ENCODE data around the gene TRMU.

DNA sequence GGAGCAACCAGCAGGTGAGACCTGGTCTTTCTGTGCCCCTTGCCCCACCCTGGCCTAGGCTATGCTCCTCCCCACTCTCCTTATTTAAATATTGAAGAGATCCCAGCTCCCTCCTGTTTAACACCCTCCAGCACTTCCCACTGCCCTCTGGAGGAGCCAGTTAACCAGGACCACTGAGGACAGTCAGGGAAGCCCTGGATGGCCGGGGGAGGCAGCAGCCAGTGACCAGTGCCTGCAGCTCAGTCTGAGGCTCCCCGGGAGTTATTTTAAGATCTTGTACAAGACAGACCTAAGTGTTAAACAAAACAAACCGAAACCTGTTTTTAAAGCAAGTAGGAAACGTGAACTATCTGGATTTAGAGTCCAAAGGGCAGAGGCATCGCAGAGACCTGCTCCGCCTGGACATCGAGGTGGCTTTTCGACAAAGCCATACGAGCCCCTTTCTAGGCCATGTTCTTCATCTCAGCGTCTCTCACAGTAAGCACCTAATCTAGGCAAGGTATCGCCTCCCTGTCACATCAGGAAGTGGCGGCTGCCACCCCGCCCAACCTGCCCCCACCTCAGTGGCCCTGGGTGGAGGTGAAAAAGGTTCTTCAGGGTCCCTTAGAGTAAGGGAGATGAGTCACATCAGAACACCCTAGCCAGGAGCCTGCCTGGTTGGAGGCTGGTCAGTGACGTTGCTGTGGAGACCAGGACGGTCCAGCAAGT is 35.2 kb downstream of the TRMU start:
- TF ChIP-seq, protein P1, sequence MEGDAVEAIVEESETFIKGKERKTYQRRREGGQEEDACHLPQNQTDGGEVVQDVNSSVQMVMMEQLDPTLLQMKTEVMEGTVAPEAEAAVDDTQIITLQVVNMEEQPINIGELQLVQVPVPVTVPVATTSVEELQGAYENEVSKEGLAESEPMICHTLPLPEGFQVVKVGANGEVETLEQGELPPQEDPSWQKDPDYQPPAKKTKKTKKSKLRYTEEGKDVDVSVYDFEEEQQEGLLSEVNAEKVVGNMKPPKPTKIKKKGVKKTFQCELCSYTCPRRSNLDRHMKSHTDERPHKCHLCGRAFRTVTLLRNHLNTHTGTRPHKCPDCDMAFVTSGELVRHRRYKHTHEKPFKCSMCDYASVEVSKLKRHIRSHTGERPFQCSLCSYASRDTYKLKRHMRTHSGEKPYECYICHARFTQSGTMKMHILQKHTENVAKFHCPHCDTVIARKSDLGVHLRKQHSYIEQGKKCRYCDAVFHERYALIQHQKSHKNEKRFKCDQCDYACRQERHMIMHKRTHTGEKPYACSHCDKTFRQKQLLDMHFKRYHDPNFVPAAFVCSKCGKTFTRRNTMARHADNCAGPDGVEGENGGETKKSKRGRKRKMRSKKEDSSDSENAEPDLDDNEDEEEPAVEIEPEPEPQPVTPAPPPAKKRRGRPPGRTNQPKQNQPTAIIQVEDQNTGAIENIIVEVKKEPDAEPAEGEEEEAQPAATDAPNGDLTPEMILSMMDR (IDR thresholded peaks at IDR 0.05; ENCODE audit: extremely low read depth in 1 of 2, insufficient read depth in 1 of 2, low read depth in 1 of 2, low read length in 2 of 2) = no peak
- TF ChIP-seq, protein P2, sequence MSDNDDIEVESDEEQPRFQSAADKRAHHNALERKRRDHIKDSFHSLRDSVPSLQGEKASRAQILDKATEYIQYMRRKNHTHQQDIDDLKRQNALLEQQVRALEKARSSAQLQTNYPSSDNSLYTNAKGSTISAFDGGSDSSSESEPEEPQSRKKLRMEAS (IDR thresholded peaks at IDR 0.05; ENCODE audit: insufficient read depth, insufficient read length) = no peak
- TF ChIP-seq POLR2A (IDR thresholded peaks at IDR 0.05; ENCODE audit: low read depth, low read length) = no peak
- TF ChIP-seq POLR2AphosphoS5 (IDR thresholded peaks at IDR 0.05; ENCODE audit: insufficient read depth, low read depth, low read length) = no peak
- no peak for TF ChIP-seq EZH2 (IDR thresholded peaks at IDR 0.05; ENCODE audit: borderline replicate concordance, low read depth, low read length, severe bottlenecking)
- TF ChIP-seq MYC (IDR thresholded peaks at IDR 0.05; ENCODE audit: low read depth, low read length) = no peak
- TF ChIP-seq FOS (IDR thresholded peaks at IDR 0.05; ENCODE audit: borderline replicate concordance, insufficient read depth, low read length) = no peak
- TF ChIP-seq GATA2 (IDR thresholded peaks at IDR 0.05; ENCODE audit: insufficient read depth, insufficient read length, low read depth, low read length) = no peak

Data from endothelial cell of umbilical vein (primary cell).